Right forelimb (tissue), 1 donor: Measurements from ENCODE around the gene GPS2.

Experiments
- DNase-seq: peaks from one replicate; pipeline ENCODE4 v3.0.0-alpha.2; 2018

GPS2 gene

DNA sequence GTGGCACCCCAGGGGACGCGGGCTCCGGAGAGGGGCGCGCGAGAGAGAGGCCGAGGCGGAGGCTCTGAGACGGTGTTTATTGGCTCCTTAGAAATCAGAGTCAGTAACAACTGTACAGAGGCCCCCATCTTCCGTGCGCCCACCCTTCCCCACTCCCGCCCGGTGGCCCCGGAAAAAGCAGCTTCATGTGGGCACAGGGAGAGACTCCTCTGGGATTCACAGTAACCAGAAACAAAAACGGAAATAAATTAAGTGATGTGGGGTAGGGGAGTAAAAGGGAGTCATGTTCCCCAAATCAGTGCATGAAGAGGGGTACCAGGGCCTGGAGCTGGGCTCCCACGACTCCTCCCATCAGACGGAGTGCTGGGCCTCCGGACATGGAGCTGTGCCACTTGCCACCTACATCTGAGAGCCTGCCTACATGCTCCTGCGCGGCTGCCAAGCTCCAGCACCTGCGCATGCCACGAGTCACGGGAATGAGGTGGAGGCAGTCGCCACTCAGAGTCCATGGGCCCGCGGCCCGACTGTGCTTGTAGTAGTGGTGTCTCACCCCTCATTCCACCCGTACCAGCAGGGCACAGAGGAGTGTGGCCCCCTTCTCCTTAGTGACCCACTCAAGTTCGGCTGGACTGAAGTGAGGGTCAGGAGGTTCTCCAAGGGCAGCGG, 543 bp upstream of the GPS2 start:
- no peak for DNase-seq

- no peak for DNase-seq
These were observed 1.1 kb downstream of the GPS2 start for GRCh38 chr17:7313890-7314718.

DNA sequence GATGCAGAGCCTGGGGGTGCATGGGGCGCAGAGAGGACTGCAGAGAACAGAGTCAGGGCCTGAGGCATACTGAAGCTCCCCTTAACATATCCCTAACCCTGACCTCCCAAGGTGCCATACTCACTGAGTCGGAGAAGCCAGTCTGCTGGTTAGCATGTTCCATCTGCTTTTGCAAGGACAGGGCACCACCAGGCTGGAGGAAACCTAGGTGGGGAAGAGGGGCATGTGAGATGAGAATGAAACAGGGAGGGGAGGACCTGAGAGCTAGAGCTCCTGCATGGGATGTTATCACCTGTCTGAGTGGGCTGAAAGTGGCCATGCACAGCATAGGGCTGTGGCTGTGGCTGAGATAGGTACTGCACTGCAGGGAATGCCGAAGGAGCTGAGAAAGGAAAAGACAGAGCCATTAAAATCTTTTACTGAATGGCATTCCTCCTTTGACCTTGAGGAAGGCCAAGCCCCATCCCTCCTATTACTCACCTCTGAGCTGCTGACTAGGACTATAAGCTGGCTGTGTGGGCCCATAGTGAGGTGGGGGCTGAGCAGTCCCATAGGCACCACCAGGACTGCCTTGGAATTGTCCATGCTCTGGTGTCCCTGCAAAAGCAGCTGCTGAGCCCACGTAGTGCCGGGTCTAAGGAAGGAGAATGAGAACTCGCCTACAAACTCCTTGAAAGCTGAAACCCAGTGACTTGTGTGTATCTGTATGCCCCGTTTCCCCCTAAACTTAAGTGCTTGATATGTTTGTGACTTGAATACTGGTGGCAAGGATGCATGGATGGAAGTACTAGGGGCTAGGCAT, 1.9 kb downstream of the GPS2 start:
- no peak for DNase-seq

- DNase-seq: no peak
These were observed 2.6 kb downstream of the GPS2 start for GRCh38 chr17:7312432-7313087.

- no peak for DNase-seq
These were observed 4.0 kb downstream of the GPS2 start for GRCh38 chr17:7311110-7311705.

DNA sequence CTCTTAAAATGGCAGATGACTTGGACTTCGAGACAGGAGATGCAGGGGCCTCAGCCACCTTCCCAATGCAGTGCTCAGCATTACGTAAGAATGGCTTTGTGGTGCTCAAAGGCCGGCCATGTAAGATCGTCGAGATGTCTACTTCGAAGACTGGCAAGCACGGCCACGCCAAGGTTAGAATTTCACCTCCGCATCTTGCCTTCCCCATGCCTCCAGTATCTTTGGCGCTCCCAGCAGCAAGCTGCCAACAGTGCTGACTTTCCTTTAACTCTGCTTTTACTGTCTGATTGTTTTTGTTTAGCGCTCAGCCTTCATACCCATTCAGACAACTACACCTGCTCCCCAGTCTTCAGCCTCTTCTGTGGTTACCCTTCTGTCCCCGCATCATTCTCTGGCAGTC, 5.5 kb downstream of the GPS2 start:
- DNase-seq: no peak

DNA sequence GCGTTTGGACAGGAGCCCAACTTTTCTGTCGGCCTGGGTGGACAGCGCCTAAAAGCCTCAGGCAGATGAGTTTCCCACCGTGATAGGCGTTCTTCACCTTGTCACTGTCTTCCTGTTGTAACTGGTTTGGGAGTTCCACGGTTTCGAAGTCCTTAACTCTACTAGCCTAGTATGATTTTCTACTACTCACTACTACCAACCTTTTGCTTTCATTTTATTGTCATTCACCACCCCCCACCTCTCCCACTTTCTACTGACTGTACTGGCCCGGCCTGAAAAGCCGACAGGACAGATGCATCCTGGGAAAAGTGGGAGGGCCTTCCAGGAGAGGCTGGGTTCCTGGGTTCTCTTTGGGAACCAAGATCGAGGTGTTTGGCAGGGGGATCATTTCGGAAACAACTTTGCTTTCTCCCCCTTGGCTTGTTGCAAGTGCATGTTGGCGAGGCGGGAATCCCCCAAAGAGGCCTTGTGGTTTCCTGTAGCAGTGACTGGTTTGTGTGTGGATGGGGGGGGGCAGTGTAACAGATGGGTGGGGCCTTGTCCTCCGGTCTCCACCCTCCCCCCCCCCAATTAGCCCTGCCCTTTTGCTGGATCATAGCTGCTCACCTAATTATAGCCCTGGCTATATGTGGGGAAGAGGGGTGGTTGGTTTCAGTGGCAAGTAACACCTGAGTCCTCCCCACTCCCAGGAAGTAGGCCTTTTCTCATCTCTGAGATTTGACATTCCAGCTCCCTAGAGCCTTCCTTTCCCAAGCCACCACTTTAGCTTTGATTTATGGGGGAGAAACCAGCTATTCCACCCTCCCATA, 6.3 kb downstream of the GPS2 start:
- peak; percentile 77 for DNase-seq

GRCh38 chr17:7307686-7308624, 7.2 kb downstream of the GPS2 start:
- peak; percentile 60 for DNase-seq

DNA sequence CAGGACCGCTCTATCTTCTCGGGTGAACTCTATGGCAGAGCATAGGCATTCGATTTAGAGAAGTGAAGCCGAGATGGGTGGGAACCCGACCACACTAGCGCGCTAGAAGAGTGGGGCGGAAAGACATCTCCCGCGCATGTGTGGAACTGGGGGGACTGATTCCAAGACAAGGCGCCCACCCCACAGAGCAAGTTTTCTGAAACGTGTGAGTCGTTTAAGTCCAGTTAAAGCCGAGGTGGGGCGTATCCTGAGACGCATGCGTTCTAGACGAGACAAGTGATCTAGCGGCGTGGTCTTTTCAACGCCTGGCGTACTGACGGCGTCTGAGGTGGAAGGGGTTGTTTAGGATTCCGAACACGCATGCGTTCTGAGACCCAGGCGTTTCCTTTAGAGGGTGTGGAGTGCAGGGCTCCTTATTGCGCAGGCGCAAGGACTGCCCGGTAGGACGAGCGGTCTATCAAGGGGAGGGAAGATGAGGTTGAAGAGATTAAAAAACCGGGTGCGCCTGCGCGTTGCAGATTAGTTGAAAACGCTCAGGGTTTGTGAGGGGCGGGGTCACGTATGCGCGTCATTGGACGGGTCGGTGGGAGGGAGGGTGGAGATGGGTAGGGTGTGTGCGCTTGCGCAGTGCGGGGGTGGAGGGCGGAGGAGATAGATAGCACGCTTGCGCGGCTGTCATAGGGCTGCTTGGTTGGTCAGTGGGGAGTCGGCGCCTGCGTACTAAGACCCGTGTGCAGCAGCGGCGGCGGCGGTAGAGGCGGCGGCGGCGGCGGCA, 8.1 kb downstream of the GPS2 start, which contains the start of gene EIF5A:
Gene EIF5A (plus strand): TSS at position 718 of the 775 bp plus-strand sequence. CDS start 2,008 bp downstream, outside the sequence.
- DNase-seq: peak; percentile 100

GRCh38 chr17:7304179-7304578, 11.0 kb downstream of the GPS2 start:
- DNase-seq: no peak

GRCh38 chr17:7296189-7296861, 18.8 kb downstream of the GPS2 start:
- peak; percentile 89 for DNase-seq

GRCh38 chr17:7295230-7296180, 19.7 kb downstream of the GPS2 start:
- DNase-seq: no peak

DNA sequence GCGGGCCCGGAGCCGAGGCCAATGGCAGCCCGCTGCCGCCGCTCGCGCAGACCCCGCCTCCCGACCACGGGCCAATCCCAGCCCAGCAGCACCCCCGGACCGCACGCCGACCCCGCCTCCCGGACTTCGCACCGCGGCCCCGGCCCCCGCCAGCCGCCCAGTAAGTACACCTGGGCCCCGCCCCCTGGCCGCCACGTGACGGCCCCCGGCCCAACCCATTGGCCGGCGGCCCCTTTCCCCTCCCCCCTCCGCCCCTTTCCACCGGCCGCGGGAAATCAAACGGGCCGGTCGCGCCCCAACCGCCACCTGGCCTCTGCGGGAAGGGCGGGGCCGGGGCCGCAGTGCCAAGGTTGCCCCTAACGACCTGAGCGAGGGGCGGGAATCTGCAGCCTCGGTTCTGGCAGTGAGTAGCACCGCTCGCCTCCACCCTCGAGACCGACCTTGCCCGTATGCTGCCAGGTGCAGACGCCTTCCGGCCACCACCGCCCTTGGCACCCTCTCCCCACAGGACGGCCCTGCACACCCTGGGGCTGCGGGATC, 20.5 kb downstream of the GPS2 start, which contains the start of gene YBX2:
Gene YBX2 (minus strand): TSS at position 26 of the 540 bp plus-strand sequence. CDS start 139 bp downstream, outside the sequence.
- DNase-seq: no peak

DNA sequence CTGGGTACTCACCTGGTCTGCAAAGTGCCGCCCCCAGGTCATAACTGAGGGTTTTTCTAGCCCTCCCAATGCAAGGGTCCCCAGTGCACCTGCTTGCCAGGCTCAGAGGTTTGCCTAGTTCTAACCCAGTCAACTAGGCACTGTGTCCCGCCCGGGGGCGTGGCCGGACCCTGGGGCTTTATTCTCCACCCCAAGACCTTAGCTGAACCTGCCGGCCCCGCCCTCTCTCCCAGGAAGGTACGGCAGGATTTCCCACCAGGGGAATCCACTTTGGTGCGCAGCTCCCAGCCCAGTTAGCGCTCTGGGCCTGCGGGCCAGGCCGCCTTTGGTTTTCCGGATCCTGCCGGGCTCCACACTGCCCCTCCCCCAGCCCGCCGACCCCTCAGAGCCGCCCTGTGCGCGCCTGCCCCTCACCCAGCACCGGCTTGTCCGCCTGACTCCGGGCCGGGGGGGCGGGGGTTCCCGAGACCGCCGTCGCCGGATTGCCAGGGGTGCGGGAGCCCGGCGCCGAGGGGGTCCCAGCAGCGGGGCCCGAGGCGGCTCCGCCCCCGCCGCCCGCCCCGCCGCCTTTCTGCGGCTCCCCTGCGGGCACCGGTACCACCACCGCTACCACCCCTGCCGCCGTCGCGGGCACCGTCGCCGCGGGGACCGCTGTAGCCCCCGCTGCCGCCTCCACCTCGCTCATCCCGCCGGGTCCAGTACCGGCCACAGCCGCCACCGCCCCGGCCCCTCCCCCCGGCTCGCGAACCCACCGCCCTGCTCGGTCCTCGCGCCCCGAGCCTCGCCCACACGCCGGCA, 21.1 kb downstream of the GPS2 start:
- DNase-seq: no peak

DNA sequence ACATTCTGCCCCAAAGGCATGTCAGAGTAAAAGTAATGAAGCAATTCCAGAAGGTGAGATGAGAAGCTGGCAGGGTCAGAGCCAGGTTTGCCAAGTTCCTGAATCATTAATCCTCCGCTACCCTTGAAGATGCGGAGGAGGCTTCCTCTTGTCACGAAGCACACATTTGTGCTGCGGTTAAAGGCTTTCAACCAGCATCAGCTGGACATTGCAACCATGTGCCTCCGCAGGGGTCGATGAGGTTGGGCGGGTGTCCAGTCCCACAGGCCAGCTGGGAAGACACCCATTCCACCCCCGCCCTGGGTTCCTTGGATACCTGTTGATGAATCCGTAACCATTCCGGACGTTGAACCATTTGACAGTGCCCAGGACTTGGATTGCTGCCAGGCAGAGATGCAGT, 22.0 kb downstream of the GPS2 start:
- no peak for DNase-seq

DNA sequence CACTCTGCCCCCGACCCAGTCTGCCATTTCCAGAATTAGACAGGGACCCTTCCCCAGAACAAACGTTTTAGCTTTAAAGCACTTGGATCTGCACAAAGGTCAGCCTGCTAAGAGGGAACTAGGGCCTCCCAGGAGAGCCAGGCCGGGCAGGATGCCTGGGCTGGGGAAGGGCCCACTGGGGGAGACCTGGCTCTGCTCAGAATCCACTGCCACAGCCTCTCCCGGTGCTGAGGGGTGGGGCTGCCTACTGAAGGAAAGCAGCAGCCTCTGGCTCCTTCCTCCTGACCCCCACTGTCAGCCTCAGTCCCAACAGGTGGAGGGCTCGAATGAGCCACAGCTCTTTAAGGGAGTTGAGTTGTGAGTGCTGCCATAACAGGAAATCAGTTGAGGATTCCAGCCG, 22.4 kb downstream of the GPS2 start:
- DNase-seq: no peak
